Esophagus squamous epithelium (tissue), 4 donors: ENCODE measurements around the gene SPATC1L.

Experiments used
- CTCF ChIP-seq, 6 experiments: fragments of 450-650 bp in 4 of 6; fragments of 200-600 bp in 2 of 6; sonication (generic) in 2 of 6; IDR thresholded peaks; one replicate each; pipeline ENCODE4 v1.5.1; 2016 to 2019; ENCODE audit warnings: antibody characterized with exemption in 6 of 6, mild to moderate bottlenecking in 4 of 6, moderate library complexity in 4 of 6
- POLR2A ChIP-seq, 4 donors: fragments of 450-650 bp; IDR thresholded peaks; one replicate each; pipeline ENCODE4 v1.6.1; 2017; ENCODE audit warnings: antibody characterized with exemption in 4 of 4, mild to moderate bottlenecking in 4 of 4, moderate library complexity in 3 of 4

- TF ChIP-seq CTCF (IDR thresholded peaks at IDR 0.05) (no peak), POLR2A (IDR thresholded peaks at IDR 0.05) (no peak)
Measured at GRCh38 chr21:46154955-46155513, 29.2 kb downstream of the SPATC1L start.
